ENCODE data around the gene IGF1R. TPM values are rescaled to one million over a fixed set of nuclear protein-coding genes. Genes with fewer than 3 reads are reported as not detected.

IGF1R gene
- total and polyA plus RNA-seq, 2 of the 8 experiments (the other 6 are each of a cell fraction or from before 2014, with no cell fraction given): 32.9 to 109 TPM

GRCh38 chr15:98874370-98874769 lies 226.0 kb downstream of the IGF1R start (continued):
- TF ChIP-seq CTCF (IDR thresholded peaks at IDR 0.05; ENCODE audit: control extremely low read depth in 1 of 3, insufficient read depth in 1 of 3, low read depth in 1 of 3, low read length in 3 of 3) (no peak), JUND (IDR thresholded peaks at IDR 0.05; ENCODE audit: low read length) (no peak), POLR2A (IDR thresholded peaks at IDR 0.05; ENCODE audit: control extremely low read depth in 1 of 2, low read depth in 2 of 2, low read length in 2 of 2) (no peak), SAP30 (IDR thresholded peaks at IDR 0.05; ENCODE audit: insufficient read depth, insufficient replicate concordance, low read length) (no peak)
